AG09319 (cell line): Measurements from ENCODE around the gene NPPA.

Source experiments
- DNase-seq: peaks from one replicate; pipeline ENCODE4 v3.0.0-alpha.2; 2010; ENCODE audit warnings: low read depth; ENCODE audit errors: extremely low read depth
- TF ChIP-seq, protein P1 (sequence below): IDR thresholded peaks from 2 replicates; pipeline ENCODE4 v1.5.1; 2011; ENCODE audit warnings: low read depth, mild to moderate bottlenecking, inconsistent platforms, low read length, moderate library complexity

The NPPA gene

DNA sequence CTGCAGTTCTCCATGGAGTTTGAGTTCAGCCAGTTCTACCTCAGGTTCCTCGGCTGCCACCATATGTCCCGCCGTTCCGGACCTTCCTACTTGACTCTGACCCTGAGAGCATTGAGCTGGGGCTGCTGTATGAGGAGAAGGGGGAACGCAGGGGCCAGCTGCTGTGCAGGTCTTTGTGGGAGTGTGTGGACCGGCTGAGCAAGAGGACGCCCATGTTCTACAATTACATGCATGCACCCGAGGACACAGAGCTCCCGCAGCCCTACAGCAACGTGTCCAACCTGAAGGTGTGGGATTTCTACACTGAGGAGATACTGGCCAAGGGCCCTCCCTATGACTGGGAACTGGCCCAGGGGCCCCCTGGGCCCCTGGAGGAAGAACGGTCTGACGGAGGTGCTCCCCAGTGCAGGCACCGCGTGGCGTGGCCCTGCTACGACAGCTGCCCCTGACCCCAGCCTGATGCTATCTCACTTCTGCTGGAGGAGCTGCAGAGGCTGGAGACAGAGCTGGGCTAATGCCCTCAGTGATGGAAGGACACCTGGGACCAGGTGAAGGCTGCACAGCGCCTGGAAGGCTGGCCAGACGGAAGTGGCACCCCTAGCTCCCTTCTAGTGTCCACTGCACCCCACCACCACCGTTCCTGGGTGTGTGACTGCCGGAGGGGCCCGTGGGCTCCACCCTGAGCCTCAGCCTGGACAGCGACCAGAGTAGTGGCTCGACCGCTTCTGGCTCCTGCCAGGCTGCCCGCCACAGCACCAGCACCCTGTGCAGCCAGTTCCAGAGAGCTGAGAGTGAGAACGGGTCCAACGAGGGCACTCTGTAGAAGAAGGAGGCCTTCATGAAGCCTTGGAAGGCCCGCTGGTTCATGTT, 32.0 kb upstream of the NPPA start:
- TF ChIP-seq, protein P1, sequence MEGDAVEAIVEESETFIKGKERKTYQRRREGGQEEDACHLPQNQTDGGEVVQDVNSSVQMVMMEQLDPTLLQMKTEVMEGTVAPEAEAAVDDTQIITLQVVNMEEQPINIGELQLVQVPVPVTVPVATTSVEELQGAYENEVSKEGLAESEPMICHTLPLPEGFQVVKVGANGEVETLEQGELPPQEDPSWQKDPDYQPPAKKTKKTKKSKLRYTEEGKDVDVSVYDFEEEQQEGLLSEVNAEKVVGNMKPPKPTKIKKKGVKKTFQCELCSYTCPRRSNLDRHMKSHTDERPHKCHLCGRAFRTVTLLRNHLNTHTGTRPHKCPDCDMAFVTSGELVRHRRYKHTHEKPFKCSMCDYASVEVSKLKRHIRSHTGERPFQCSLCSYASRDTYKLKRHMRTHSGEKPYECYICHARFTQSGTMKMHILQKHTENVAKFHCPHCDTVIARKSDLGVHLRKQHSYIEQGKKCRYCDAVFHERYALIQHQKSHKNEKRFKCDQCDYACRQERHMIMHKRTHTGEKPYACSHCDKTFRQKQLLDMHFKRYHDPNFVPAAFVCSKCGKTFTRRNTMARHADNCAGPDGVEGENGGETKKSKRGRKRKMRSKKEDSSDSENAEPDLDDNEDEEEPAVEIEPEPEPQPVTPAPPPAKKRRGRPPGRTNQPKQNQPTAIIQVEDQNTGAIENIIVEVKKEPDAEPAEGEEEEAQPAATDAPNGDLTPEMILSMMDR: no peak

DNA sequence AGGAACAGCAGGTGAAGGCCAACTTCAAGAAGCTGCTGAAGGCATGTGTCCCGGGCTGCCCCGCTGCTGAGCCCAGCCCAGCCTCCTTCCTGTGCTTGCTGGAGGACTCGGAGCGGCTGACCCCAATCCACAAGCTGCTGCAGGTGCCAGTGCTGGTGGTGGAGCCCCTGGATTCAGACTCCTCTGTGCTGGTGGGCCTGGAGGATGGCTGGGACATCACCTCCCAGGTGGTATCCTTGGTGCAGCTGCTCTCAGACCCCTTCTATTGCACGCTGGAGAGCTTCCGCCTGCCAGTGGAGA, 31.3 kb upstream of the NPPA start:
- TF ChIP-seq, protein P1: no peak
- DNase-seq: no peak

More for the DNA sequence above, 32.0 kb upstream of the NPPA start:
- DNase-seq: no peak

DNA sequence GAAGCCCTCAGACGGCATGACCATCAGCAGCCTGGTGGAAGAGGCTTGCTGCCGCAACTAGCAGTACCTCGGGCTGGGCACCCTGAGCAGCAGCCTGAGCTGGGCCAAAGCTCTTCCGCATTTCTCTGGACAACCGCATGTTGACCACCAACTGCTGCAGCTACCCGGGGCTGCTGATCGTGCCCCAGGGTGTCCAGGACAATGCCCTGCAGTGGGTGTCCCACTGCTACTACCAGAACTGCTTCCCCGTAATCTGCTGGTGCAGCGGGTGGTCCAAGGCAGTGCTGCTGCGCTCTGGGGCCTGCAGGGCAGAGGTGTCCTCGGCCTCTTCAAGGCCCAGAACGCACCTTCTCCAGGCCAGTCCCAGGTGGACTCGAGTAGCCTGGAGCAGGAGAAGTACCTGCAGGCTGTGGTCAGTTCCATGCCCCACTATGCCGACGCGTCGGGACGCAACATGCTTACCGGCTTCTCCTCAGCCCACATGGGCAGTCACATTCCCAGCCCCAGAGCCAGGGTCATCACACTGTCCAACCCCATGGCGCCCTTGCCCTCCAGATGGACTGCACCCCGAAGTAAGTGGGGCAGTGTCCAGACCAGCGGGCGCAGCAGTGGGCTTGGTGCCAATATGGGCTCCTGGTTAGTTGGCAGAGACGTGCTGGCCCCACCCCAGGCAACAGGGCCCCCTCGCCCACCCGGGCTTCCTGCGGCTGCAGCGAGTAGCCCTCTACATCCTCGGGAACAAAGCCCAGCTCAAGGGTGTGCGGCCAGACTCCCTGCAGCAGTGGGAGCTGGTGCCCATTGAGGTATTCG, 30.7 kb upstream of the NPPA start:
- TF ChIP-seq, protein P1: no peak
- DNase-seq: no peak

DNA sequence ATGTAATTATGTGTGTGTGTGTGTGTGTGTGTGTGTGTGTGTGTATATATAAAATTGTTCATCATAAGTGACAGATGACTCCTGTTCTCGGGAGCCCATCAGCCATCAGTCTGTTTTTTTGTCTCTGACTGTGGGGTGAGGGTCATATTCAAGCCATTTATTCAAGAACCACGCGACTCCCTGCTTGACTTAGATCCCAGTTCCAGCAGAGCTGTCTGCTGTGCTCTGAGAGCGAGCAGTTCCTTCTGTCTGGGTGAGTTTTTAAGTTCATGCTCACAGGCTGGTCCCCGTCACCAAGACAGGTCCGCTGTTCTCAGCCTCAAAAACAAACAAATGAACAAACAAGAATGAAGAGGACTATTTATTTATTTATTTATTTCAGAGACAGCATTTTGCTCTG, 29.5 kb upstream of the NPPA start:
- TF ChIP-seq, protein P1: no peak
- no peak for DNase-seq

DNA sequence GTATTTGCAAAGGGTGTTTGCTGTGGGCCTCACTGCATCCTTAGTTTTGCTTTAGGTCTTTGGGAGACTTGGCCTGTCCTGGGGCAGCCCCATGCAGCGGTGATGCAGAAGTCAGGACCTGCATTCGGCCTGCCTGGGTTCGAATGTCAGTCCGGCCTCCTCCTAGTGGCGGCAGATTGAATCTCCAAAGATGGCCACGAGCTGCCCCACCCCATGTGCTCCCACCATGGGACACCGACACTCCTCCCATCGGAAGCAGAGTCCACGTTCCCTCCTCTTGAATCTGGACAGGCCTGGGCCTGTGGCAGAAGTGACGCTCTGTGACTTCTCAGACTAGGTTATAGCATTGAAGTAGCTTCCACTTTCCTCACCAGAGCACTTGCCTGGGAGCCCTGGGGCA, 27.5 kb upstream of the NPPA start:
- DNase-seq: no peak
- TF ChIP-seq, protein P1: no peak

DNA sequence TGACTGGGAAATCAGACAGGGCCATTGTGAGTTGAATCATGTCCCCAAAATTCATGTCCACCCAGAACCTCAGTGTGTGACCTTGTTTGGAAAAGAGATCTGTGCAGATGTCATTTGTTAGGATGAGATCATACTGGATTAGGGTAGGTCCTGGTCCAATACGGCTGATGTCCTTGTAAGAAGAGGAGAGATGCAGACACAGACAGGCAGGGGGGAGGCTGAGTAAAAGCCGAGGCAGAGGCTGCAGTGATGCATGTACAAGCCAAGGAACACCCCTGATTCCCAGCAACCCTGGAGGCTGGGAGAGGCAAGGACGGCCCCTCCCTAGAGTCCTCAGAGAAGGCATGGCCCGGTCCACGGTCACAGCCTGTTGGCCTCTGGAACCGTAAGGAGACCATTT, 27.0 kb upstream of the NPPA start:
- DNase-seq: no peak
- TF ChIP-seq, protein P1: no peak

DNA sequence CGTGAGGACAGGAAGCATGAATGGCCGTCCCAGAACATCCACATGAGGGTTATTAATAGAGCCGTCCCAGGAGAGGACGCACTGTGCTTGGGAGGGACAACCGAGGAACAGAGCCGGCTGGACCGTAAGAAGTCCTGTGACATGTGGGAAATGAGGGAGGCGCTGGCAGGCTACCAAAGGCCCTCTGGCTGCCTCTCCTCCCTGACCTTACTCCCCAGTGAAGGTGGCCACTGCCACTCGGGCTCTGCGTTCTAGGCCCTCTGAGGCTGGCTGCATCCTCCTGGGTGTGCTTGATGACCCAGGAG, 26.6 kb upstream of the NPPA start:
- TF ChIP-seq, protein P1: no peak
- no peak for DNase-seq
